ENCODE measurements around the gene ZNF324.
A peak's percentile ranks its signal among the peaks of the same experiment; 100 is the strongest.

Gene ZNF324

GRCh38 chr19:58509731-58510083 is 42.8 kb downstream of the ZNF324 start:
- H3K4me3 ChIP-seq (replicated peaks in 1 of 2; ENCODE audit: low read depth in 2 of 2, low read length in 2 of 2), result no peak overlapping the region
- no peak for TF ChIP-seq CTCF (IDR thresholded peaks at IDR 0.05; ENCODE audit: low read depth, low read length)
- no peak for DNase-seq (ENCODE audit: low read depth in 2 of 2)

GRCh38 chr19:58510084-58510862 is 43.4 kb downstream of the ZNF324 start:
- no peak for DNase-seq (ENCODE audit: low read depth in 2 of 2)
- TF ChIP-seq CTCF (IDR thresholded peaks at IDR 0.05; ENCODE audit: low read depth, low read length), result no peak
- no peak overlapping the region for H3K4me3 ChIP-seq (replicated peaks in 1 of 2; ENCODE audit: low read depth in 2 of 2, low read length in 2 of 2)

- DNase-seq (ENCODE audit: low read depth in 2 of 2), result no peak
- no peak for TF ChIP-seq CTCF (IDR thresholded peaks at IDR 0.05; ENCODE audit: low read depth, low read length)
- H3K4me3 ChIP-seq (replicated peaks in 1 of 2; ENCODE audit: low read depth in 2 of 2, low read length in 2 of 2), result no peak within 1 kb of the TSS
Measured at GRCh38 chr19:58511353-58512208, 44.7 kb downstream of the ZNF324 start, which contains the start of gene SLC27A5. TSS of gene SLC27A5 (minus strand) at chr19:58511992. CDS start at chr19:58511955, 37 bp downstream.

- DNase-seq (ENCODE audit: low read depth in 2 of 2), result no peak
- TF ChIP-seq CTCF (IDR thresholded peaks at IDR 0.05; ENCODE audit: low read depth, low read length), result no peak
- no peak overlapping the region for H3K4me3 ChIP-seq (replicated peaks in 1 of 2; ENCODE audit: low read depth in 2 of 2, low read length in 2 of 2)
Measured at GRCh38 chr19:58513213-58513693, 46.4 kb downstream of the ZNF324 start.

GRCh38 chr19:58513694-58514563 is 47.0 kb downstream of the ZNF324 start:
- peak; percentile 85 to 93 for DNase-seq (ENCODE audit: low read depth in 2 of 2)
- peak; percentile 40 for TF ChIP-seq CTCF (IDR thresholded peaks at IDR 0.05; ENCODE audit: low read depth, low read length)
- peak overlapping the region; percentile 40 to 45 for H3K4me3 ChIP-seq (replicated peaks in 1 of 2; ENCODE audit: low read depth in 2 of 2, low read length in 2 of 2)

- no peak for TF ChIP-seq CTCF (IDR thresholded peaks at IDR 0.05; ENCODE audit: low read depth, low read length)
- DNase-seq (ENCODE audit: low read depth in 2 of 2), result no peak
- peak overlapping the region; percentile 40 to 45 for H3K4me3 ChIP-seq (replicated peaks in 1 of 2; ENCODE audit: low read depth in 2 of 2, low read length in 2 of 2)
Measured at GRCh38 chr19:58514564-58515022, 47.7 kb downstream of the ZNF324 start.

Data from cardiac fibroblast (primary cell).